Natural killer cell (primary cell): Measurements from ENCODE around the gene TYMS. TPM values are rescaled to one million over a fixed set of nuclear protein-coding genes. Genes with fewer than 3 reads are reported as not detected.
A peak's percentile ranks its signal among the peaks of the same experiment; 100 is the strongest.

ENCODE experiments used
- ATAC-seq, 3 donors: fragments of 150-1000 bp in 2 of 3; fragments of 200-7000 bp in 1 of 3; cut with Tn5 transposase; 1 replicate in 1 of 3; 2 replicates in 2 of 3; pipeline ENCODE4 v1.10.0; 2021; ENCODE audit warnings: mild to moderate bottlenecking in 2 of 3, moderate library complexity in 2 of 3
- DNase-seq, 2 donors: peaks; one replicate each; pipeline versions ENCODE4 v3.0.0 to v3.0.0-alpha.2; 2013 to 2021; ENCODE audit warnings: mixed read lengths in 1 of 2
- H3K27ac ChIP-seq: one replicate; pipeline ENCODE4 v1.5.1; 2013; ENCODE audit warnings: mild to moderate bottlenecking, low read length
- H3K27me3 ChIP-seq: one replicate; pipeline ENCODE4 v1.6.1; 2013; ENCODE audit warnings: low read length; ENCODE audit not compliant: control insufficient read depth, insufficient read depth
- H3K36me3 ChIP-seq: one replicate; pipeline ENCODE4 v1.6.1; 2013; ENCODE audit warnings: low read length; ENCODE audit not compliant: control insufficient read depth, insufficient read depth
- H3K4me1 ChIP-seq: one replicate; pipeline ENCODE4 v1.6.1; 2013; ENCODE audit warnings: low read length; ENCODE audit not compliant: control insufficient read depth, insufficient read depth
- H3K4me3 ChIP-seq: one replicate; pipeline ENCODE4 v1.5.1; 2013; ENCODE audit warnings: low read length
- H3K9me3 ChIP-seq: one replicate; pipeline ENCODE4 v1.6.1; 2013; ENCODE audit warnings: low read length; ENCODE audit not compliant: control insufficient read depth, insufficient read depth
- H3K27ac Mint-ChIP-seq, 2 donors: one replicate each; pipeline ENCODE4 v1.8.0; 2022; ENCODE audit warnings: mild to moderate bottlenecking in 2 of 2, mixed read lengths in 2 of 2, moderate library complexity in 1 of 2
- H3K27me3 Mint-ChIP-seq, 2 donors: one replicate each; pipeline ENCODE4 v1.8.0; 2022; ENCODE audit warnings: low read depth in 2 of 2, mixed read lengths in 2 of 2
- H3K36me3 Mint-ChIP-seq: one replicate; pipeline ENCODE4 v1.8.0; 2022; ENCODE audit warnings: mixed read lengths
- H3K4me1 Mint-ChIP-seq, 2 donors: one replicate each; pipeline ENCODE4 v1.8.0; 2022; ENCODE audit warnings: mixed read lengths in 2 of 2
- H3K4me3 Mint-ChIP-seq: one replicate; pipeline ENCODE4 v1.8.0; 2022; ENCODE audit warnings: mild to moderate bottlenecking, moderate library complexity, mixed read lengths
- H3K9me3 Mint-ChIP-seq, 2 donors: one replicate each; pipeline ENCODE4 v1.8.0; 2022; ENCODE audit warnings: mixed read lengths in 2 of 2
- CTCF ChIP-seq: fragments of 200-600 bp; IDR thresholded peaks from one replicate; pipeline ENCODE4 v1.8.0; 2022; ENCODE audit warnings: antibody characterized with exemption
- WGBS: methylation state at CpG from one replicate; pipeline ENCODE4 v1.1.7; 2013; ENCODE audit warnings: missing lambda C conversion rate; ENCODE audit not compliant: insufficient coverage; 5-methylcytosine and 5-hydroxymethylcytosine counted together
- intact Hi-C: fragments of 100-400 bp; cut with micrococcal nuclease; formaldehyde crosslinking; loops from one replicate; pipeline ENCODE4 v1.14.2; 2022
- total RNA-seq, 4 donors: library from RNA; stranded (reverse); fragments of 120-200 nt in 1 of 4; gene quantifications; one replicate each; pipeline versions ENCODE4 v1.2.3 to v1.2.4, GENCODE V29; 2013 to 2022

TYMS gene
- total RNA-seq, 3 donors from 2014 or later (not counting 1 experiment from before 2014, with no cell fraction given): 5.8 to 13.6 (median 7.8) TPM

DNA sequence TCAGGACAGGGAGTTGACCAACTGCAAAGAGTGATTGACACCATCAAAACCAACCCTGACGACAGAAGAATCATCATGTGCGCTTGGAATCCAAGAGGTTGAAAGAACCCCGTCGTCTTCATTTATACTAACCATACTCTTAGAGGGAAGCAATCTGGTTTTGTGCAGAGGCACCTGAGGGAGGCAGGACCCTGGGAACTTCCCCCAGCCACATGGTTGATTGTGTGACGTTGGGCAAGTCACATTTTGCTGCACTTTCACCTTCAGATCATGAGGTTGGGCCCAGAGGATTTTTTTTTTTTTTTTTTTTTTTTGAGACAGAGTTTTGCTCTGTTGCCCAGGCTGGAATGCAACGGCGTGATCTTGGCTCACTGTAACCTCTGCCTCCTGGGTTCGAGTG is 11.6 kb downstream of the TYMS start:
- H3K27me3 Mint-ChIP-seq: no peaks in the 10 kb centered on the region
- H3K27ac ChIP-seq: no peak overlapping the region
- H3K36me3 ChIP-seq: peaks cover 21% of the 10 kb centered on the region
- intact Hi-C loops: no loop called here
- ATAC-seq (no peak), DNase-seq (no peak)
- H3K4me1 Mint-ChIP-seq: no peaks in the 10 kb centered on the region
- TF ChIP-seq CTCF: no peak
- H3K27ac Mint-ChIP-seq: no peak overlapping the region
- WGBS: 90% methylated on average over 8 of the region's 8 CpGs
- H3K4me3 ChIP-seq: no peak overlapping the region
- peaks cover 13% of the 10 kb centered on the region for H3K36me3 Mint-ChIP-seq
- H3K9me3 Mint-ChIP-seq: peaks cover 4 to 5% of the 10 kb centered on the region in 2 donors
- H3K4me3 Mint-ChIP-seq: no peak overlapping the region
- H3K4me1 ChIP-seq: no peaks in the 10 kb centered on the region
- H3K9me3 ChIP-seq: no peaks in the 10 kb centered on the region
- H3K27me3 ChIP-seq: no peaks in the 10 kb centered on the region

DNA sequence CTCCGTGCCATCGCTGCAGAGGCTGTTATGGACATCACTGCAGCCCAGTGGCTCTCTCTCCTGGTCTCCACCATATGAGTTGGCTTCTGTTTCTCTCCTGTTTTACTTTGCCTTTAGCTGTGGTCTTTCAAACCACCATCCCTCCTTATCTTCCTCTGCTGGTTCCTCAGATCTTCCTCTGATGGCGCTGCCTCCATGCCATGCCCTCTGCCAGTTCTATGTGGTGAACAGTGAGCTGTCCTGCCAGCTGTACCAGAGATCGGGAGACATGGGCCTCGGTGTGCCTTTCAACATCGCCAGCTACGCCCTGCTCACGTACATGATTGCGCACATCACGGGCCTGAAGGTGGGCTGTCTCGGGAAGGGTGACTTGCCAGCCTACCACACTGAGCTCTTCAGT is 13.1 kb downstream of the TYMS start:
- Mint-ChIP-seq H3K9me3 (peaks cover 4 to 5% of the 10 kb centered on the region in 2 donors), H3K36me3 (peaks cover 13% of the 10 kb centered on the region), H3K27ac (peak overlapping the region; percentile 19 to 66), H3K4me1 (no peaks in the 10 kb centered on the region), H3K27me3 (no peaks in the 10 kb centered on the region), H3K4me3 (no peak overlapping the region)
- Histone ChIP-seq H3K4me3 (no peak overlapping the region), H3K9me3 (no peaks in the 10 kb centered on the region), H3K36me3 (peaks cover 24% of the 10 kb centered on the region), H3K27ac (no peak overlapping the region), H3K27me3 (no peaks in the 10 kb centered on the region), H3K4me1 (no peaks in the 10 kb centered on the region)
- no peak for DNase-seq
- no peak for ATAC-seq
- intact Hi-C loops: no loop called here
- WGBS: 92% methylated on average over 11 of the region's 11 CpGs
- no peak for TF ChIP-seq CTCF

GRCh38 chr18:671405-671804 is 14.0 kb downstream of the TYMS start:
- H3K4me3 Mint-ChIP-seq: no peak overlapping the region
- no peak for TF ChIP-seq CTCF
- Histone ChIP-seq H3K36me3 (peaks cover 24% of the 10 kb centered on the region), H3K27me3 (no peaks in the 10 kb centered on the region), H3K9me3 (no peaks in the 10 kb centered on the region), H3K4me3 (no peak overlapping the region), H3K4me1 (no peaks in the 10 kb centered on the region), H3K27ac (no peak overlapping the region)
- intact Hi-C loops: no loop called here
- ATAC-seq: no peak
- WGBS: 94% methylated on average over 1 of the region's 1 CpG
- H3K9me3 Mint-ChIP-seq: peaks cover 4 to 5% of the 10 kb centered on the region in 2 donors
- no peaks in the 10 kb centered on the region for H3K4me1 Mint-ChIP-seq
- H3K36me3 Mint-ChIP-seq: peaks cover 13% of the 10 kb centered on the region
- no peak for DNase-seq
- no peaks in the 10 kb centered on the region for H3K27me3 Mint-ChIP-seq
- no peak overlapping the region for H3K27ac Mint-ChIP-seq

DNA sequence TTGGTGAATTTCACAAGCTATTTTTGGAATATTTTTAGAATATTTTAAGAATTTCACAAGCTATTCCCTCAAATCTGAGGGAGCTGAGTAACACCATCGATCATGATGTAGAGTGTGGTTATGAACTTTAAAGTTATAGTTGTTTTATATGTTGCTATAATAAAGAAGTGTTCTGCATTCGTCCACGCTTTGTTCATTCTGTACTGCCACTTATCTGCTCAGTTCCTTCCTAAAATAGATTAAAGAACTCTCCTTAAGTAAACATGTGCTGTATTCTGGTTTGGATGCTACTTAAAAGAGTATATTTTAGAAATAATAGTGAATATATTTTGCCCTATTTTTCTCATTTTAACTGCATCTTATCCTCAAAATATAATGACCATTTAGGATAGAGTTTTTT is 15.9 kb downstream of the TYMS start:
- H3K27ac Mint-ChIP-seq: no peak overlapping the region

More for the DNA sequence above, 15.9 kb downstream of the TYMS start:
- Histone ChIP-seq H3K4me3 (no peak overlapping the region), H3K9me3 (no peaks in the 10 kb centered on the region), H3K36me3 (peaks cover 27% of the 10 kb centered on the region), H3K4me1 (no peaks in the 10 kb centered on the region), H3K27me3 (no peaks in the 10 kb centered on the region), H3K27ac (no peak overlapping the region)
- DNase-seq (no peak), ATAC-seq (no peak)
- Mint-ChIP-seq H3K4me1 (no peaks in the 10 kb centered on the region), H3K4me3 (no peak overlapping the region), H3K9me3 (no peaks in the 10 kb centered on the region), H3K36me3 (peaks cover 13% of the 10 kb centered on the region), H3K27me3 (no peaks in the 10 kb centered on the region)
- intact Hi-C loops: no loop called here
- TF ChIP-seq CTCF: no peak
- no CpG with 5 or more reads among the region's 3 CpGs for WGBS
